NOMO-1 treated with DMSO at 0.1 percent for 48 hours (cell line): ENCODE data around the gene GATB.

Experiments used
- DNase-seq: peaks from one replicate; lab custom pipeline; 2025; ENCODE audit not compliant: unreplicated experiment; lab: John Stamatoyannopoulos, UW

Gene GATB

DNA sequence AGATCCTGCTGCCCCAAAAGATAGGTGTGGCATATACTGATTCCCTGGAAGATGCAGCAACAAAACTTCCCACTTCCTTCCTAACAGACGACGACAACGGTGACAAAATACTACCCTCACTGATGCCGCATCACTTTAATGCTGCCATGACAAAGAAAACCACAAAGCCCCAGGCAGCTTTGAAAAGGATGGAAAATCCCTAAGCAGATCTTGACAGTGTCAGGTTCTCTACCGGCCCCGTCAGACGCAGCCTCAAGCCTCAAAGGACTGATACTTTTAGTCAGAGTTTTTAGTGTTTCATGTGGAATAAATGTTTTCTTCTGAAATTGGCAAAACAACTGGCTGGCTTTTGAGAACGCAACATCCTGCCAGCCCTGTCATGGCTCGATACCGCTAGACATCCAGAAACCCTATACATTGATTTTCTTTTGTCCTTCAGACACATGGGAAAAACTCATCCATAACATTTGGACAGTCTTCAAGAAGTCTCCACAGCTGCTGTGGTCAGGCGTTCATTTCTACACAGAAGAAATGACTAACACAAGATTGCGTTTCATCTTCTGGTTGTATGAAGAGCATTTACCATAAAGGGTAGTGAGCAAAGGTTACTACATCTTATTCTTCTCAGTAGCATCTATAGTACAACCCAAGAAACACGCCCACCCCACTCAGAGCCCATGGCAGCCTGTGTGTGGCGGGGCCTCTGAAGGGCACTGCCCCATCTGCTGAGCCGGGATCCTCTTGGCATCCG is 60.1 kb downstream of the GATB start:
- DNase-seq, result no peak

- no peak for DNase-seq
These were observed 62.6 kb downstream of the GATB start for GRCh38 chr4:151698213-151698612.

DNA sequence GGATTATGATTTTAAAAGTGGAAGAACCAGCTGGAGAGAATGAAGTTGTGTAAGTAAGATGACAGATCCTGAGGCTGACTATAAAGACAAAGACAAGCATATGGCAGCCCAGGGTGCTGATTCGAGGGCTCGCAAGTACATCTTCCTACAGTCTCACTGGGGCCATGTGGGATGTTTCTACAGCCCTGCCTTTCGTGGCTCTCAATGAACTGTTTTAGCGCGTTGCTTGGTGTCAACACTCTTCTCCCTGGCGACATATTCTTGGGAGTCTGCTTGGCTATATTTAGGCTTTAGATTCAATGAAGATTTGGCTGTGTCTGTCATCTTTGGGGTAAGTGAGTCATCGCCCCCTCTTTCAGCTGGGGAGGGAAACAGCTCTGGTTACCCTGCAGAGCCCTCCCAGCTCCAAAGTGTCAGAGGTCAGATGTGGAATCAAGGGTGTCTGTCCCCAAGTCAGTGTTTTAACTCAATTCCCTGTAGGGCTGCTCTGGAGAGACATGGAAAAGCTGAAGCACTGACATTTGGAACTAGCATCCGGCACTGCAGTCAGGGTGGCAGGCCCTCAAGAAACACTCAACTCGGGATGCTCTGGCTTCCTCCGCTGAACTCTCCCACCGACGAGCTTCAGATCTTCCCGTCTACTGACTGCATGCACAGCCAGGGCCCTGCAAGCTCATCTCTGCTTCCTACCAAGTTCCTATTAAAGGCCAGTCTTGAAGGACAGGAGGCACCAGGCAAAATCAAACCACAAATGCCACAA is 65.7 kb downstream of the GATB start:
- no peak for DNase-seq

DNA sequence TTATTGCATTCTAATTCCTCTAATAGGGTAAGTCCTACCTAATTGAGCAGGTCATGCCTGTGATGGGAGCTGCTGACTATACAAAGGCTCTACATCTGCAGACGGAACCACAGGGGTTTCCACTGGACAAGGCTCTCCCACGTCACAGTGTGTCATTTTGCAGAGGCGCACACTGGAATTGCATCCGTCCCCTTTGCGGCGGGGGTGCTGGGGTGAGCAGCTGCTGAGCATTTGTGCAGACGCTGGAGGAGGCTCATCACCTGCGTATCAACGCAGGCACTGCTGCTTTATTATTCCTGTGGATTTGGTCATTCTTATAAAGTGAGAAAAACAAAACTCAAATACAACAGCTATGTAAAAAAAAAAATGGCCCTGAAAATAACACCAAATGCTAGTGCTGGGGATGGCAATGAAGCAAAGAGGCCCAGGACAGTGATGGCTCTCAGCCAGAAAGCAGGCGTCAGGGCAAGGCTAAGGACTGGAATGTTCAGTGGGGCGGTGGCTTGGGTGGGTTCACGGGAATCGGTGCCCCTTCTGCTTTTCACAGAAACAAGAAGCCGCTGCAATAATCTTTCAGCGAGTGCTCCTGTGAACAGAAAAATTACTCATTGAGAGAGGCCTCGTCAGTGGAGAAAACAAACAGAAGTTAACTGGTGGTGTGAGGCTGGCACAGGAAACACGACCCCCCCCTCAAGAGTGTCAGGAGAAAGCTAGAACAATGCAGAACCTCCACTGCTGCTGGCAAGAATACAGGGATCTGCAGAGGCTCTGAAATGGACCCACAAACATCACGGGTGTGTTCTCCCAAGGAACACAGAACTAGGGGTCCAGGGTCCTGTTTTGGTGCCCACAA is 67.8 kb downstream of the GATB start:
- no peak for DNase-seq

GRCh38 chr4:151692443-151692782 is 68.4 kb downstream of the GATB start:
- no peak for DNase-seq

DNA sequence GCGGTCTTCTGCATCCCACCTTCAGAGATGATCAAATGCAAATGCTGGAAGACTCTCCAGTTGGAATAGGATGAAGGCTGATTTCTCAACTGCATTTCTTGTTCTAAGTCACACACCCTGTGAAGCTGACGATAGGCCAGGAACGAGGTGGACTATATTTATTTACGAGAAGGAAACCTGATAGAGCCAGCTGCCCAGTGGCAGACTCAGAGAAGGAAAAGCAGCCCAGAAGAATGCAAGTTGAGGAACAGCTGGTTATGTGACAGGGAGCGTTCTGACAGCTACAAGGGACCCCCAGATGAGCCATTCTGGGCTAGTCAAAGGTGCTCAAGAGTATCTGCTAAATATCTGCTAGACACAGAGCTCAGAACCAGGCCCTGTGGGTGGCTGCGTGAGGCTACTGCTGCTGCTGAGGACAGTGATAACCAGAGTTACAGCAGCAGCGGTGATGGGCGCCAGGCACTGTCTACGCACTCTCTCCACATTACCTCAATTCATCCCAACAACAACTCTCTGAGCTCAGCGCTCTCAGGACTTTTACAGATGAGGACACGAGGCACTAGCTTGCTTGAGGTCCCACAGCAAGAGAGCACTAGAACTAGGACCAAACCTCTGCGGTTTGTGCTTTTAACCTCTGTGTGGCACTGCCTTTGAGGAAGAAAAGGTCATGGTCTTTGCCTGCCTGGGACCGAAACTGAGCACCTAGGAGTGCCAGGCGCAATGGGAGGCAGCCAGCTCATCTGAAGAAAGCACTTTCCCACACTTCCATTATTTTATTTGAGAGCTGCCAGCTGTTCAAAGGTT is 69.0 kb downstream of the GATB start:
- no peak for DNase-seq

GRCh38 chr4:151690876-151691275 is 69.9 kb downstream of the GATB start:
- no peak for DNase-seq

DNA sequence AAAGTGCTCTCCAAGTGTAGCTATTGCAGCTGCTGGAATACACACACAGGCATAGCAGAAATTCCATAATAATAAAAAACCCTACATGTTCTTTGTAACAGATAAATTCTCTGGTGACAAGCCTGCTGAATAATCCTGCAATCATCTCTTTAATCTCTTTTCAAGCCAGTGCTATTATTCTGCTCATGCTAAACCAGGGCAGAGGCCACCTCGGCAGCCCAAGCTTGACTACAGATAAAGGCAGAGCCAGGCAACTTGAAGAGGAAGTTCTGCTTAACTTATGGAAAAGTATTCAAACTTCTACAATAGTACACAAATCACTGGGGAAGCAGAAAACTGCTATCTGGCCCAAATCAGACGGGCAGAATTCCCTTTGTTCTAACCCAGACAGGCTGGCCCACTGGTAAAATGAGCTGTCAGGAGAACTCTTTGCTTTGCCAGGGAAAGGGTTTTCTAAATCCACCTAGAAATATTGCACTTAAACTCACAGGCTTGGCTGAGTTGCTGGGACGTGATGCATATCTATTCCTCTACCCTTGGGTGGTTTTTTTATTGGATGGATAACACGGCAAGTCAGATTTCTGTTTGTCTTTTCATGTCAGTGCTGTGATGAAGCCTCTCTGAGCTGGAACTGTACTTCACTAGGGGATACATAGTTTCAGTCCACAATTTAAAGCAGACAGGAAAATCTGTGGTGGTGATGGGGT is 70.5 kb downstream of the GATB start:
- DNase-seq, result no peak

- DNase-seq, result no peak
These were observed 71.4 kb downstream of the GATB start for GRCh38 chr4:151689211-151689991.

GRCh38 chr4:151688785-151689043 is 72.1 kb downstream of the GATB start:
- DNase-seq, result no peak

DNA sequence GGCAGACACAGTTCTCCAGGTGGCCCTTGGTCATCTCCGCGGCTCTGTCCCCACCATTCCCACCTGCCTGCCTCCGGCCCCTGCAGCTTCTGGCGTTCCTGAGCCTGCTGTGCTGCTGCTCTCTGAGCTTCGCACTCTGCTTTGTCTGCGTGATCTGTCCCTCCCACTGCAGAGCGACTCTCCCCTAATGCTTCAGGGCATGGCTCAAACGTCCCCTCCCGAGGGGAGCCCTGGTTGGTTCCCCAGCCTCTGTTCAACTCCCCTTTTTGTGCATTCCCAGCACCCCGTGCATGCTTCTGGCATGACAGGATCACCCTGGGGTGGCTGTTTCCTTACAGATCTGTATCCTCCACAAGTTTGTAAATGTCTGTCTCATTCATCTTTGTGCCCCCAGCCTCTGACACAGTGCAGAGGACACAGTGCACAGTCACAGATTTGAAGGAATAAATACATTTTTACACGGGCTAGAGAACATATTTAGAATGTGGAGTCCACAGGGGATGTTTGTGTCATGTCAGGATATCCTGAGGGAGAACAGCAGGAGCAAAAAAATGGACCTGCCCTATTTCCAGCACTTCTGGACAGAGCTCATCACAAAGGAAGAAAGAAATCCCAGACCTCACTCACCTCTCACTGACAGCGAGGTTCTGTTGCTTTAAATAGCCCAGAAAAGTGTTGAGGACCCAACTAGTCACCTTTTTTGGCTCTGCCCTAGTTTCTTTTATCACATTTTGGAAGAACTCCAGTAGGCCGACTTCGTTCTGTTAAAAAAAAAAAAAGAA is 72.6 kb downstream of the GATB start:
- no peak for DNase-seq

- DNase-seq, result no peak
These were observed 73.7 kb downstream of the GATB start for GRCh38 chr4:151687021-151687640.

DNA sequence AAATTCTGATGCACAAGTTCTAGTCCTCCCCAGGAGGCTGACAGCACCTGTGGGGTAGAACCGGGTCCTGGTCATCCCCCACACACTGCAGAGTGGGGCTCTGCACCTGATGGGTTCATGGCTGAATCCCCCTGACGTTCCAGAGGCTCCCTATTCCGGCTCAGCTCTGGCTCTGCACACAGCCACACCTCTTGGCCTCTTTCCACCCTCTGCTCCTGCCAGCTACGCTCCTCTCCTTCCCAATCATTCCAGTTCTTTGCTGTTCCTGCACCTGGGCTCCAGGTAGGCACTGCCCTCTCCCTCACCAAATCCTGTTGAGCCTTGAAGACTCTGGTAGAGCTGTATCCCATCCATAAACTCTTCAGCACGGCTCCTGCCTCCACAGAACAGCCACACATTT is 75.5 kb downstream of the GATB start:
- no peak for DNase-seq

DNA sequence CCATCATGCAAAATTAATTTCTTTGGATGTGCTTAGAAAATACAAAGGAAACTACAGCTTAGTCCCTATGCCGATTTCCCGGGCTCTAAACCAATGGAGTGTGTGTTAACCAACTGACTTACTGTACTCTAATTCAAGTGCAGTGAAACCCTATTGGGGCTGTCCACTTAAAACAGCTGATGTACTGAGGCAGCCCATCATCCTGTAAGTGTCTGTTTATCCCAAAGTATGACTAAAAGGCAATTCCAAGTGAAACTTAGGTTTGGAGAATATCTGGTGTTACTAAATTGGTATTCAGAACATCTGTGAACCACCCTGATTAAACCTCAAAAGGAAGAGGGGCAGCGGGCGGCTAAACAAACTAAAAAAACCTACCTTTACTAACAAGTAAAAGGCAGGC is 79.7 kb downstream of the GATB start:
- no peak for DNase-seq

DNA sequence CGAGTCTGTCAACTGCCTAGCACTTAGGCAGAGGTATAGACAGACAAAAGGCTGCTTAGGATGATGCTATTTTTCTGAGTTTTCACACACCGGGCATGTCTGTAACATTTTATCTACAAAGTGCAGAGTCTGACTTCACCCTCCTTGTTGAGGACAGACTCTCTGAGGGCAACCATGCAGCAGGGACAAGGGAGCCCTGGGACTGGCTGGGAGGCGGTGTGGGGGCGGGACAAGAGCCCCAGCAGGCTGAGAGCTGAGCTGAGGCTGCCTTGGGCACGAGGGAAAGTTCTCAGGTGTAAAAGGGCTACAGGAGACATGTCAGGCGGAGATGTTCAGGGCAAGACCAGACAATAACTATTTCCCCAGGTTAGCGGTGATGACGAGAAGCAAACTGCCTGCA is 81.6 kb downstream of the GATB start:
- DNase-seq, result no peak

DNA sequence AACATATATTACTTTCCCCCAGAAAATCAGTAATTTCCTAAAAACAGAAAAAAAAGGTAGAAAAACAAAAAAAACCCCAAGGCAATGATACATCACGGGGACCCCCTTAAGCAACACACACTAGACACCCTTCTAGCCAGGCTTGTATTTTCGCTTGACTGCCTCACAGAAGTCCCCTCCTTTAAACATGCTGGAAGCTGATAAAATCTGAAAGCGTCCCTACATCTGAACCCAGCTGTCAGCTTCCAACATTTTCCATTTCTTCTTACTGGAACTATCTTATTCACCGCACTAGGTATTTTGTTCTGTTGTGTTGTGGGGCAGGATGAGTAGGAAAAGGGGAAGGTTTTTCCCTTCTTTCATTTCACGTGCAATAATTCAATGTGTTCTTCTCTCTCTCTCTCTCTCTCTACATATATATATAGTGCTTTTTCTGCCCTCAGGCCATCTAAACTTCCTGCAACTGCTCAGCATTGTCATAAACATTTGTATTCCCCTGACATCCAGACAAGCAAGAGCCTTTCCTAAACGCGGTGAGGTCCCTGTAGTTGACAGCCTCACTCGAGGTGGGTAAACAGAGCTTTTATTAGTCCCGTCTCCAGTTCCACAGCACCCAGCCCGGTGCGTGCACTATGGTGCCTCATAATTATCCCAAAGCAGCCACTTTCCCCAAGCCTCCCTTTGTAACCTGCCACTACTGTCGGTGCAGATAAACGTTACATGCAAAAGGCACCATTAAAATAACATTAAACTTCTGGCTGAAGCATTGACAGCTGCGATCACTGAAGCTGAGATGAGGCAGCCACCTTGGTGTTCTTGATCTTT is 82.5 kb downstream of the GATB start:
- DNase-seq, result no peak

DNA sequence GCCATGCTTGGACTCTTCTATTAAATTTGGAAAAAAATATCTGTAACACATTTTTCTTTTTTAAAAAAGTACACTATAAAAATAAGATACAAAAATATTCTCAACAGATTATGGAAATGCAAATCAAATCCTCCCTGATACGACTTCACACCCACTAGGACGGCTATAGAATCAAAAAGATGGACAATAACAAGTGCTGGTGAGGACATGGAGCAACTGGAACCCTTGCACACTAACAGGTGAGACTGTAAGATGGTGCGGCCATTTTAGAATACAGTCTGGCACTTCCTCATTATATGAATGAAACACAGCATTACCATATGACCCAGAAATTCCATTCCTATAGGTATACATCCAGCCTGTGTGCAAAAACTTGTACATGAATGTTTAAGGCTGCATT is 83.6 kb downstream of the GATB start:
- no peak for DNase-seq

DNA sequence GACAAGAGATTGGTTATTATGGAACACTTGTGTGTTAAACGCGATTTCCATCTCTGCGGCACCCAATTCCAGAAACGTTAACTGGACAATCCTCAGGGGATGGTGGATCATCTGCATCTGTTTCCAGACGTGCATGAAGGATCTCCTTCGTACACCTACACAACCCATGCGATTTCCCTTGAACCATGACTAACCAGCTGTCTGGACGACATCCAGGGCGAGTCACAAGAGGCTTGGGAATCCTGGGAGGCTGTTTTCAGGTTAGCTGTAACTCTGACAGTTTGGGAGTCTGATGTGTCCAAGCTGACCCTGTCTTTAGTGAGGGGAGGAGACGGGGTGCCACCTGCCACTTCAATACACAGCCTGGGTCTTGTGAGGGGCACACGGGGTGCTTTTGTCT is 84.5 kb downstream of the GATB start:
- DNase-seq, result no peak
